Fibroblast of pulmonary artery (primary cell): Measurements from ENCODE around the gene EPHB1.

Experiments used
- DNase-seq: peaks from one replicate; pipeline ENCODE4 v3.0.0-alpha.2; 2010; ENCODE audit warnings: low read depth
- H3K4me3 ChIP-seq: replicated peaks from 2 replicates; pipeline ENCODE4 v1.5.1; 2011; ENCODE audit warnings: low read depth, mild to moderate bottlenecking, control low read depth, low read length, moderate library complexity
- TF ChIP-seq, protein P1 (sequence below): IDR thresholded peaks from 2 replicates; pipeline ENCODE4 v1.5.1; 2011; ENCODE audit warnings: mild to moderate bottlenecking, control low read depth, low read length, inconsistent platforms; ENCODE audit errors: missing control alignments

Gene EPHB1

DNA sequence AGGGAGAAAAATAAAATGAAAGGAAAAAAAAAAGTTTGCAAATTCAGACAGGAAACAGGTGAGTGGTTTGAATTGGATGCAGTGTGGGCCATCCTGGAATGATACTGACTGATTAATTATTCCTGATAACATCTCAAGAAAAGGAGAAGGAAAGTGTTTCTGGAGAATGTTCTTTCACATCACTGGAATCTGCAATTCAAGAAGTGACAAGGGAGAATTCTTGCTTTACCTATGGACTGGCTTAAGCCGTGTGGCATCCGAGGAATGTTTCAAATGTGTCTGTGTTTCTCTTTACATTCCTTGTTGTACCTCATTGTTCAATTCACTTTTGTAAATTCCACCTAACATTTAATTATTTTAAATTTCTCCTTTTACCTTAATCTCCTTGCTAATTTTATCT lies 465.0 kb downstream of the EPHB1 start:
- TF ChIP-seq, protein P1, sequence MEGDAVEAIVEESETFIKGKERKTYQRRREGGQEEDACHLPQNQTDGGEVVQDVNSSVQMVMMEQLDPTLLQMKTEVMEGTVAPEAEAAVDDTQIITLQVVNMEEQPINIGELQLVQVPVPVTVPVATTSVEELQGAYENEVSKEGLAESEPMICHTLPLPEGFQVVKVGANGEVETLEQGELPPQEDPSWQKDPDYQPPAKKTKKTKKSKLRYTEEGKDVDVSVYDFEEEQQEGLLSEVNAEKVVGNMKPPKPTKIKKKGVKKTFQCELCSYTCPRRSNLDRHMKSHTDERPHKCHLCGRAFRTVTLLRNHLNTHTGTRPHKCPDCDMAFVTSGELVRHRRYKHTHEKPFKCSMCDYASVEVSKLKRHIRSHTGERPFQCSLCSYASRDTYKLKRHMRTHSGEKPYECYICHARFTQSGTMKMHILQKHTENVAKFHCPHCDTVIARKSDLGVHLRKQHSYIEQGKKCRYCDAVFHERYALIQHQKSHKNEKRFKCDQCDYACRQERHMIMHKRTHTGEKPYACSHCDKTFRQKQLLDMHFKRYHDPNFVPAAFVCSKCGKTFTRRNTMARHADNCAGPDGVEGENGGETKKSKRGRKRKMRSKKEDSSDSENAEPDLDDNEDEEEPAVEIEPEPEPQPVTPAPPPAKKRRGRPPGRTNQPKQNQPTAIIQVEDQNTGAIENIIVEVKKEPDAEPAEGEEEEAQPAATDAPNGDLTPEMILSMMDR: no peak
- no peak overlapping the region for H3K4me3 ChIP-seq
- DNase-seq: no peak

- TF ChIP-seq, protein P1: no peak
- no peak overlapping the region for H3K4me3 ChIP-seq
- DNase-seq: no peak
Measured at GRCh38 chr3:135261214-135261775, 466.2 kb downstream of the EPHB1 start.

DNA sequence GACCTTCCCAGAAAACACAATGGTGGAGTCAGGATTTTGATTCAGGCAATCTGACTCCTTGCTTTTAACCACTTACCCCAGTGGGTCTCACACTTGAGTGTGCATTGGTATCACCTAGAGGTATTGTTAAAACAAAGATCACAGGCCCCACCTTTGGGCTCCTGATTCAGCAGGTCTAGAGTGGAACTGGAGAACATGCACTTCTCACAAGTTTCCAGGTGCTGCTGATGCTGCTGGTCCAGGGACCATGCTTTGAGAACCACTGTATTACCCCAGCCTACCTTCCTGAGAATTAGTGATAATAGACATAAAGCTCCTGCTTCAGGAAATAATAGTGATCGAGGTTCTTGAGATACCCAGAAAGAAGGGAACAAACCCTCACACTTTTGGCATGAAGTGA lies 466.9 kb downstream of the EPHB1 start:
- DNase-seq: no peak
- TF ChIP-seq, protein P1: no peak

GRCh38 chr3:135262441-135262840 lies 467.4 kb downstream of the EPHB1 start:
- TF ChIP-seq, protein P1: no peak

More for the DNA sequence above, 466.9 kb downstream of the EPHB1 start:
- no peak overlapping the region for H3K4me3 ChIP-seq

DNA sequence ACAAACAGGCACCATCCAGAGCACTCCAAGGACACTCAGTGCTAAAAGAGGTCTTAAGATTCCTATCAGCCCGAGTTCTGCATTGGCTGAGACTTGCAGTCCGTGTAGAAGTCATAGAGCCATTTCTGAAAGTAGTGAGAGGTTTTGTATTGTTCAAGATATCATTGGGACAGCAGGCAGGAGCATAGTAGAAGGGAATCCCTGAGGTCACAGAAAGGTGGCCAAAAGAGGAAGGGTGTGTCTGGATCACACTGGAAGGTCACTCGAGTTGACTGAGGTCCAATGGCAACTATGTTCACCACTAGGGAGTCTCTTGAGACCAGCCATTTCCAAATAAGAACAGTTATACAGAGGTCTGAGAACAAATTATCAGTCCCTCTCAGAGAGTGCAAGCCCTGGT lies 468.3 kb downstream of the EPHB1 start:
- no peak overlapping the region for H3K4me3 ChIP-seq
- TF ChIP-seq, protein P1: no peak
- no peak for DNase-seq

More at GRCh38 chr3:135262441-135262840, 467.4 kb downstream of the EPHB1 start:
- DNase-seq: no peak
- H3K4me3 ChIP-seq: no peak overlapping the region

DNA sequence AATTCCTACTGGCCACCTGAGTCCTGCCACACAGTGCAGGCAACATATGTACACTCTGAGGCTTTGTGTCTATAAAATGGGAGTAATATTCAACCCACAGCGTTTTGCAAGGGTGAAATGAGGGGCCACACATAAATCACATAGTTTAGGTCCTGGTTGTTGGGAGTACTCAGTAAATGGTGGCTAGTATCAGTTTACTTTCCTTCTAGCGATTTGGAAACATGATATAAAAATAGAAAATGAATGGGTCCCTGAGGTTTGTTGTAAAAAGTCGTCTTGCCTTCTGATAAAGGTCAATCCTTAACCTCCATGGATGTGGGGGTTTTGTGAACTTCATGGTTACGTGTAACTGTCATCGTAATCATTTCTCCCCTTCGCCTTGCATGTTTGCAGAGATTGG lies 472.4 kb downstream of the EPHB1 start:
- no peak overlapping the region for H3K4me3 ChIP-seq
- DNase-seq: no peak
- TF ChIP-seq, protein P1: no peak

DNA sequence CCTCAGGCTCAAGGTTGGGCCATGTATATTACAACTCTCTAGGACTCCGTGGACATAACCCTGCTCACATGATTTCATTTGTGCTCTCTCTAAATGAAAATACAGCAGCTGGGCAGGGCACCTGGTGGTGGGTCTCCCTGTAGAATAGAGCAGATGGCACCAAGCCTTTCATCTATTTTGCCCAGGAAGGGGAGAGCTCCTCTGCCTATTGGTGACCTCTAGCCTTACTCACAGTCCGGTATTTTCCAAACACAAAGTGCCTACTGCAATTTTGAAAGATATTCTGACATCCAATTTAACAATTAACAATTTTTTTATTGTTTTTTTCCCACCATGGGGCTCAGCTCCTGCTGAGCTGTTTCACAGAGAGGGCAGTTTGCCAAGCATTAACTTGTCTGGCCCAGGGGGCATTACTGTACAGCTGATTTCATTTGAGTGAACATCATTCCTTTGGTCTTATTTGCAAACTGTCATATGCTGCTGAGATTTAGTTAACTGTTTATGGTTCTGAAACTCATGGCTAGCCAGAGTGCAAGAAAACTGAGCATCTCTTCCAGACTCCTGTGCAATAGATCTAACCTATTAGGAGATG lies 474.0 kb downstream of the EPHB1 start:
- no peak for DNase-seq
- no peak overlapping the region for H3K4me3 ChIP-seq
- TF ChIP-seq, protein P1: no peak
